Measurements from ENCODE around the gene HIC2.
"Not testable (repeated sequence)": the region's sequence is repeated elsewhere in the genome, so short reads cannot be mapped to it uniquely, and the experiment has no call there.

DNA sequence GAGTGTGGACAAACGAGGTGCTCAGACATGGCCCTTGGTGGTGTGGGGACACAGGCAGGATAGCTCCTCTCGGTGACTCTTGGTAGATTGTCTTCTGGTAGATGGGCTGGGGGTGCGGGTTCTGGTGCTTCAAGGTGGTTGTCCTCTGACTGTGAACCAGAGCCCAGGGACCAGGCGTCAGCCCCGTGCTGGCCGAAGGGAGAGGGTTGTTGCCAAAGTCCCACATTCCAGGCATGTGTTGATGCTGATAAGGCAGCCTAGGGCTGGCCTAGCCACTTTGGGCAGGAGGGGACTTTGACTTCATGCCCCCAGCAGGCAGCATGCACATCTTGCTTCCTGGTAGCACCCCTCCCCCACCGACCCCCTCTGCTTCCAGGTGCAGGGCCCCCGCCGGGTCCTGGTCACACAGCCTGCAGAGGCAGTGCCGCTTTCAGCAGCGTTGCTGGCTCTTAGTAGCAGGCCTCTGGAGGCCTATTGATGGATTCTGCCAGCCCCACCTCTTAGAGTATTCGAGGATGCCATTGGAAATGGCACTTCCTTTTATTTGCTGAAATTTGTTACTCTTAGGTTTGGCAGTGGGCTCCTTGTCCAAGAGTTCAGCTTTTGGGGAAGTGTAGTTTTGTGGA, 7.0 kb downstream of the HIC2 start:
- TF ChIP-seq, protein P1, sequence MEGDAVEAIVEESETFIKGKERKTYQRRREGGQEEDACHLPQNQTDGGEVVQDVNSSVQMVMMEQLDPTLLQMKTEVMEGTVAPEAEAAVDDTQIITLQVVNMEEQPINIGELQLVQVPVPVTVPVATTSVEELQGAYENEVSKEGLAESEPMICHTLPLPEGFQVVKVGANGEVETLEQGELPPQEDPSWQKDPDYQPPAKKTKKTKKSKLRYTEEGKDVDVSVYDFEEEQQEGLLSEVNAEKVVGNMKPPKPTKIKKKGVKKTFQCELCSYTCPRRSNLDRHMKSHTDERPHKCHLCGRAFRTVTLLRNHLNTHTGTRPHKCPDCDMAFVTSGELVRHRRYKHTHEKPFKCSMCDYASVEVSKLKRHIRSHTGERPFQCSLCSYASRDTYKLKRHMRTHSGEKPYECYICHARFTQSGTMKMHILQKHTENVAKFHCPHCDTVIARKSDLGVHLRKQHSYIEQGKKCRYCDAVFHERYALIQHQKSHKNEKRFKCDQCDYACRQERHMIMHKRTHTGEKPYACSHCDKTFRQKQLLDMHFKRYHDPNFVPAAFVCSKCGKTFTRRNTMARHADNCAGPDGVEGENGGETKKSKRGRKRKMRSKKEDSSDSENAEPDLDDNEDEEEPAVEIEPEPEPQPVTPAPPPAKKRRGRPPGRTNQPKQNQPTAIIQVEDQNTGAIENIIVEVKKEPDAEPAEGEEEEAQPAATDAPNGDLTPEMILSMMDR (IDR thresholded peaks at IDR 0.05), result not testable (repeated sequence)
- not testable (repeated sequence) for TF ChIP-seq POLR2A (IDR thresholded peaks at IDR 0.05)
